Stimulated activated CD4-positive, alpha-beta T cell treated with anti-CD3 and anti-CD28 coated beads, TNF-alpha, amount 100 ng/mL, for 4 hours (primary cell): ENCODE data around the gene SPACA7.

ENCODE experiments used
- DNase-seq, 3 experiments: peaks; one replicate each; pipeline ENCODE4 v3.0.0-alpha.2; 2020; ENCODE audit warnings: low read depth in 3 of 3

The SPACA7 gene, protein sequence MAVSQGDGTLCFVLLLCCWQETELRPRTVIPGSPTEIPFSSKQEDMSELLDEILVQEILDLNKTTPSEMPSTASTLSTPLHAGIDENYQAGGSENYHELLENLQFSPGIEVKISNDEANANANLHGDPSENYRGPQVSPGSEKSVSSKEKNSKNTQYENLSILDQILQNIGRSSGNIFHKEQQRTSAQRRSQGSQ

DNA sequence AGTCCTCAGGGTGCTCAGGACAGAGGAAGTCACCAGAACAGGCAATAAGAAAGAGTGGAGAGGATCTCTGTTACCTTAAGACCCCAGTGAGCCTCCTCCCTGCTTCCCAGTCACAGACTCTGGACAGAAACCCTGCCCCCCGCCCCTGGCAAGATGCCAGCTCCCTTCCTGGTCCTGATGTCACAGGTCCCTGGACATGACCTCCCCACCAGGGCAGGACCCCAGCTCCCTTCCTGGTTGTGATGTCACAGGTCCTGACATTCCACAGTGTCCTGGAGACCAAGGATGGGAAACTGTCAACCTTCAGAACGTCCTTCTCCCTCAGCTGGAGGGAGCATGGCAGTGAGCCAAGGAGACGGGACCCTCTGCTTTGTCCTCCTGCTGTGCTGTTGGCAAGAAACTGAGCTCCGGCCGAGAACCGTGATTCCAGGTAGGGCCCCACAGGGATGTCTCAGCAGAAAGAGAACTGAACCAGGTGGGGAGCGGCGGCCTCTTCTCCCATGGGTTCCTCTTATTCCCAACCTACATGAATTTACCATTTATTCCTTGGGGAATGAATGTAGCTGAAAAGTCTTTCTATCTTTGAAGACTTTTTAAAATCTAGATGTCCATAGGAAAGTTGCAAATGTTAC is at the start of gene SPACA7:
Gene SPACA7 (plus strand): TSS at position 306 of the 632 bp plus-strand sequence. CDS start 31 bp downstream, at position 337.
- no peak for DNase-seq

DNA sequence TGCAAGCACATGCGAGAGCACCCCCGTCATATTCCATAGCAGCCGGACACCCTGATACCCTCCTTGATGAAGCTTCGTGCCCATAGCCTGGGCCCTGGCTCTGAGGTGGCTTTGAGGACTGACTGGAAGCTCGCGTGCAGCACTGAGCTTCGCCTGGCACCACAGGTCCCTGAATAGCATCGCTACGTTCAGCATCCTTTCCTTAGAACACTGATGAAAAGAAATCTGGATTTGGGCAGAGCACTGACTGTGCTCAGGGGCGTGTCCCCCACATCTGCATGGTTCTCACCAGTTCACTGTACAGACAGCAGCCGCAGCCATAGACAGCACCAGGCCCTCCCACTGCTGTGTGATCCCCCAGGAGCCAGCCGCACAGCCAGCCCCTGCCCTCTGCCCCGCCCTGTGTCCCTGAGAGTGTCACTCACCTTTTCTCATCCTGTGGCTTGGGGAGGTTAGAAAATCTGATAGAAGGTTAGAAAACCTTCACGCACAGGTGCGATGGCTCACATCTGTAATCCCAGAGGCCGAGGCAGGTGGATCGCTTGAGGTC is 49.3 kb upstream of the SPACA7 start:
- DNase-seq, result no peak

DNA sequence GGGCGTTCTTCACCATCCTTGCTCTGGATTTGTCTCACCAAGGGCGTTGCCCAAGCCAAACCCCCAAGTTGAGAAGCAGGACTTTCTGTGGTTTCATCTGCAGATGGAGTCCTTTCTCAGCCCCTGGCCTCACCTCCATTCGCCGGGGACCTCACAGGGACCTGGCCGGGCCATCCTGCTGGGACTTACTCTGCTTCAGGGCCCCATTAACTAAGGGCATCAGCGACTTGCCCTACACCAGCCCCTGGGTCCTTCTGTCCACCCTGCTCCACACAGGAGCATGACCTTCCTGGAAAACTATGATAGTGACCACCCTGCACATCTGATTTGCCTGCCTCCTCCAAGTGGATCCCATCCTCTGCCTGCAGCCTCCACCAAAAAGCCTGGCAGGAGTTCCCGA is 47.2 kb upstream of the SPACA7 start:
- DNase-seq, result no peak

DNA sequence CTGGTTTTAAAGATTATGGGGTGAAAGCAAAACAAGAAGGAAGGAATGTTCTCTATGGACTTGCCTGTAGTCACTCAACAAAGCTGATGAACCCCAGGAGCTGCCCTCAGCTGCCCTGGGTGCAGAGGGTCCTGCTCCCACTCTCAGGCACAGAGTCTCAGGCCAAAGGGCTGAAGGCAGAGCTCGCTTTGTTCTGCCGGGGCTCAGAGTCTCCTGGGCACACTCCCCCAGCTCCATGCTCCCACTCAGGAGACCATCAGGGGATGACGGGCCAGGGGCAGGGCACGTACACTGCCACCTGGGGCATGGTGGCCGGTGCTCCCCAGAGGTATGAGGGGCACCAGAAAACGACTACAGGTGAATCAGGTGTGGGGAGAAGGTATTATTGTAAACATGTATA is 46.8 kb upstream of the SPACA7 start:
- DNase-seq, result no peak

DNA sequence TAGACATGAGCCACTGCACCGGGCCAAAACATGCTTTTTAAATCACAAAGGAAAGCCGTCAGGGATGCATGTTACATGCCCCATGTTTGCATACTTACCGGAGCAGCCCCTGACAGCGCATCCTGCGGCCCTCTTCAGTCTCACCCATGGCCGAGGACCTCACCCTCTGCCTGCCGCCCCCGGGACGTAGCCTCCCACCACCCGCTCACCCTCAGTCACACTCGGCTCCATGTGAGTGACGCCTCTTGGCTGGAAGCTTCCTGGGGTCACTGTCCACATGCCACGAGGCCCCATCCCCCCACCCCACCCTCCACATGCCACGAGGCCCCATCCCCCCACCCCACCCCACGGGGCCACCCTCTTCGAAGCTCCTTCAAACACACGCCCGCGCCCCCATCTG is 46.1 kb upstream of the SPACA7 start:
- no peak for DNase-seq

DNA sequence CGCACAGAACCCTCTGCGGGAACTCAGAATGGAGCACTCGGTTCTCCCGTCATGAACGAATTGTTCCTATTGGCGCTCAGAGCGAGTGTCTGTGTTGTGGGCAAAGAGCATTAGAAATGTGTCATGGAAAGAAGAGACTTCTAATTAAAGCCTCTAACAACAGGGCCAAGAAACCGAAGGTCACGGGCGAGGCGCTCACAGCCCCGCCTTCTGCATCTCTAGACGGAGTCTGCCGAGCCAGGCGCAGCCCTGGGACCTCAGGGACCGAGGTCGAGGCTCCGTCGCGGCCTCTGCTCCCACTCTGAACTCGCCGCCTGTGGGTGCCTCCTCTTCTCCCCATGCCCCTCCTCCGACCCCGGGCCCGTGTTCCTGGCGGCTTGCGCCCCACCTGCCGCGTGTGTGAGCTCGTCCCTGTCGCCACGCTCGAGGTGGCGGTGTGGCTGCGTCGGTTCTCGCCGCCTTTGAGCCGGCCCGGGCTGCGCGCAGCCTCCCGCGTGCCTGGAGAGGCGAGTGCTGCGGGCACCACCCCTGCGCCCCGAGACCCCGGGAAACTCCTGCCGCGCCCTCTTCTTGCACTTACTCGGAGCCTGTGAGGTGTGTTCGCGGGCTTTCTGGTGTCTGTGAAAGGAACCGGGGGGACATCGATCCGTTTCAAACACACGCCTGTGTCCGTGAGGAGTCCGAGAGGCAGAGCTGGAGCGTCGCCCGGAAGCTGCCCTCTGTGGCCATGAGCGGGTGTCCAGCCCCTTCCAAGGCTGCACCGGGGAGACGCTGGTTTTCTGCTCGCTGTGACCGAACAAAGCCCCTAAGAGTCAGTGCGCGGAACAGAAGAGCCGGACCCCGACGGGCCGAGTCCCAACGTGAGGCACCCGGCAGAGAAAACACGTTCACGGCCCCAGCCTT is 45.4 kb upstream of the SPACA7 start:
- DNase-seq, result no peak

DNA sequence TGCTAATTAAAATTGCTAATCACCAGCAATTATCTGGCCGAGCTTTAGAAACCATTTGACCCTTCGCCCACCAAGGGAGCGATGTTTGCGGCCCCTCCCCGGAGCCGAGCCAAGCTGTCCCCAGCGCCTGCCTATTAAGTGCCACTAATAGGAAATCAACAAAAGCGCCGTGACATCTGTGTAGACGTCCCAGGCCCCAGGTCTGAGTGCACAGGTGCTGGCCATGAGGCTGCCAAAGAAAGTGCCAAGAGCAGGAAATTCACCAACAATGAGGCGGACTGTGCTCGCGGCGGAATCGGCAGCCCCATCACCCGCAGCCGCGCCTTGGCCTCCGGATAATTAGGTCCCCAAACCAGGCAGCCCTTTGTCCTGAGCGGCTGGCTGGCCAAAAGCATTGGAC is 44.5 kb upstream of the SPACA7 start:
- no peak for DNase-seq

DNA sequence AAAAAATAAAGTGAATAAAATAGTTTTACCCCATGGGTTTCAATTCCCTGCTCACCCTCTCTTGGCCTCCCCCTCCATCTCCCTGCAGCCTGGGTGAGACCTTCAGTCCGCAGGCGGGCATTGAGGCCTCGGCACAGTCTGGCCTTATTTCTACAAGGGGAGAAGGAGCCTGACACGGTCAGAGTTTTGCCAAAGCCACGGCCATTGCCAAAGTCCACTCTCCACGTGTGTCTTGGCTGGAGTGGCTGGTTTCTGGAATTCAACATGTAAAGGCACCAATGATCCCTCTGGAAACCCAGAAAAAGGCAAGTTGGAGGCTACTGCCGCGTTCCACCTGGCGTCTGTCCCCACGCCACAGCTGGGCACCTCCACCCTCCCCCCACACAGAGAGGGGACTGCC is 43.4 kb upstream of the SPACA7 start:
- no peak for DNase-seq

DNA sequence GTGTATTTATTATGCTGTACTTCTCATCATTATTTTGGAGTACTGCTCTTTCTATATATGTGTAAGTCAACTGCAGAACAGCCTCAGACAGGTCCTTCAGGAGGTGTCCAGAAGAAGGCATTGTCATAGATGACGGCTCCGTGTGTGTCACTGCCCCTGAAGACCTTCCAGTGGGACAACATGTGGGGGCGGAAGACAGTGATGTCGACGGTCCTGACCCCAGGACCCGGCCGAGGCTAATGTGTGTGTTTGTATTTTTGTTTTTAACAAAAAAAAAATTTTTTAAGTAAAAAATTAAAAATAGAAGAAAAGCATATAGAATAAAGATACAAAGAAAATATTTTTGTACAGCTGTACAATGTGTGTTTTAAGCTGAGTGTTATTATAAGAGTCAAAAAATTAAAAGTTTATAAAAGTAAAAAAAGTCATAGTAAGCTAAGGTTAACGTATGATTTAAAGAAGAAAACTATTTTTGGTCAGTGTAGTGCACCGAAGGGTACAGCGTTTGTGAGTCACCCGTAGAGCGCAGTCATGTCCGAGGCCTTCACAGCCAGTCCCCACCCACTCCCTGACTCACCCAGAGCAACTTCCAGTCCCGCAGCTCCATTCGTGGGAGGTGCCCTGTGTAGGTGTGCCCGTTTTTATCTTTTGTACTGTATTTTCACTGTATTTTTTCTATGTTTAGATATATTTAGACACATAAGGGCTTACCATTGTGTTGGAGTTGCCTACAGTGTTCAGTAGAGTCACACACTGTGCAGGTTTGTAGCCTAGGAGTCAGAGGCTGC is 42.2 kb upstream of the SPACA7 start:
- DNase-seq, result no peak

DNA sequence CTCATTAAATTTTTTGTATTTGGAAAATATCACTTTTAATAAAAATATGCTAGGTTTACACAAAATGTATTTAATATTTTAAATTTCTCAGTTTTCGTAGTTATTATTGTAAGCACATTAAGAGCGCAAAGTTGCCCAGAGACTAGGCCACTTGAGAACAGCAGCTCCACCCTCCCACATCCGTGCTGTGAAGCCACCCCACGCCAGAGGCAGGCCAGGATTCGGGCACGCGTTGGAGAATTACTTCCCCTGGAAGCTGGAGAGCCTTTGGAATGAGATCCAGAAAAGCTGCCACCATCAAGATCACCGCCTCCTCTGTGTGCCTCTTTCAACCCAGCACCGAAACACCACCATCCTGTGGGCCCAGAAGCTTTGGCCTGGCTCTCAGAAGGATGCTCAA is 41.0 kb upstream of the SPACA7 start:
- no peak for DNase-seq

DNA sequence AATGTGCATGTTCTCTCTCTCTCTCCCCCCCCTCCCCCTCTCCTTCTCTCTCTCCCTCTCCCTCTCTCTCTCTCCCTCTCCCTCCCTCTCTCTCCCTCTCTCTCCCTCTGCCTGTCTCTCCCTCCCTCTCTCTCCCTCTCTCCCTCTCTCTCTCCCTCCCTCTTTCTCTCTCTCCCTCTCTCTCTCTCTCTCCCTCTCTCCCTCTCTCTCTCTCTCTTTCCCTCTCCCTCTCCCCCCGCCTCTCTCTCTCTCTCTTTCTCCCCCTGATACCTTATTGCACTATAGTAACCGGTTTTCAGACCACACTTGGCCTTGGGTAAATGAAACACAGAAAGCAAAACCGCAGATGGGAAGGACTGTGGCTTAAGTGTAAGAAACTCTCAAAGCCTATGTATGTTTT is 34.7 kb upstream of the SPACA7 start:
- DNase-seq, result no peak

DNA sequence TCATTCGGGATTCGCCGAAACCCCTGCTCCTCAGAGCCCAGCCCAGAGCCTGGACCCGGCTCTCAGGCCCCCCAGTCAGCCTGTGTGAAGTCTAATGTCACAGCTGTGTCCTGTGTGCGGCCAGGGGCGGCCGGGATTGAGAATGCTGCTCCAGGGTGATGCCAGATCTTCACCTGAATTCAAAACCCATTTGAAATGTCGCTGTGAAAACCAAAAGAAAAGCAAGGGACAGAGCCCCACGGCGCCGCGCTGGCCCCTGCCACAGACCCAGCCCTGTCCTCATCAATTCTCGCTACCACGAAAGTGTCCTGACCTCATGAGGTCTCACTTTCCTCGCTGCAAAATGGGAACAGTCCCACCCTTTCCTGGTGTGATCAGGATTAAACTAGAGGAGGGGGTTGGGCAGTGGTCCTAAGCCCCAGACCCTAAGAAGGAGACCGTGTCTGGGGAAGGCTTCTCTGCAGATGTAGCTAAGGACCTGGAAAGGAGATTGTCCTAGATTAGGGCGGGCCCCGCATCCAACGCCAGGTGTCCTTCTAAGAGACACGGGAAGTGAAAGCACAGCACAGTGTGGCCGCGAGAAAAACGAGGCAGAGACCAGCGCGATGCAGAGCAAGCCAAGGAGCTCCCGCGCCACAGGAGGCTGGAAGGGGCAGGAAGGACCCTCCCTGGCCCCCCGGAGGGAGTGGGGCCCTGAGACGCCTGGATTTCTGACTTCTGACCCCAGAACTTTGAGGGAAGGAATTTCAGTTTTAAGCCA is 34.0 kb upstream of the SPACA7 start:
- no peak for DNase-seq

DNA sequence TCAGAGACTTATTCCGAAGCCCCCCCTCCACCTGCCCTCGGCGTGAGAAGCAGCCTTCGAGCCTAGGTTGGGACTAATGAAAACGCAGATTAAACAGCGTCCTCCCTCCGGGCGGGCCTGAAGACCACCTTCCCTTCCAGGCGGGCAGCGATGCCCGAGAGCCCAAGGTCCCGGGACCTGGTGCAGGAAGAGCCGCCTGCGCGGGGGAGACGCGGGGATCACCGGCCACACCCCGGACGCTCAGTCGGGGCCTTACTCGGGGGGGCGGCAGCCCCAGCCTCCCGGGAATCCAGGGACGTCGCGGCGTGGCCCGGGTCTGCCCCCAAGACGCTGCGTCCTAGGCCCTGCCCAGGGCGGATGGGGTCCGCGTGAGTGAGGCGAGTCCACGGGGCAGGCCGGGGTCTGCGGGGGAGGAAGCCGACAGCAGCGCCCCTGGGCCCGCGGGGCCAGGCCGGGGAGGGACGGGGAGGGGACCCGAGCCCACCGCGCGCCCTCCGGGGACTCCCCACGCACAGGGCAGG is 33.3 kb upstream of the SPACA7 start:
- DNase-seq, result no peak

DNA sequence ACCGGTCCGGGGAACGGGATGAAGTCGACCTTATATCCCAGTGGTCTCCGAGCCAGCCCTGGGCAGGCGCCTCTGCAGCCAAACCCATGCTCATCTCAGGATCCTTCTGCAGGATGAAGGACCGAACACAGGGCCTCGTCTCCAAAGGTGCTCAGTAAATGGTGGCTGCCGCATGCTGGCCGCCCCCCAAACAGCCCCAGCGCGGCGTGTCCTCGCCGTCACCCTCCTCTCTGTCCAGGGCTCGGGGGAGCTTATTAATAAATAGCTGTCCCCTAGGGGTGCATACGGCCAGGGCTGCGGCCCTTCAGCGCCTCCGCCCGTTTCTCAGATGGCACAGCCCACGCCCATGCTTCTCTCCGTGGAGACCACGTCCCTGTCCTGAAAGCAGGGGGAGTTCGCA is 32.6 kb upstream of the SPACA7 start:
- DNase-seq, result no peak

DNA sequence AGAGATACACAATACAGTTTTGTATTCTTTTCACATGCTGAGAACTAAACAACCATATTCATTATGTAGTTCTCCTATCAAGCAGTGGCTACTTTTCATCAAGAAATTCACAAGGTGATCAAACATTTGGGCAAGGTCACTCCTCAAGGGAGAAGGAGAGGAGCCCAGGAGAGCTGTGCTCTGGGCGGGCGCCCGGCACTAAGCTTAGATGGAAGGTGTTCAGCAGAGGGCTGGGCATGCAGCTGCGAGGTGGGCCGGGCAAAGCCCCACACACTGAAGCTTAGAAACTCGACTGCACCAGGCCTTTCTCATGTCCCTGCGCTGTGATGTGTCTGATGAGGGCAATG is 30.4 kb upstream of the SPACA7 start:
- DNase-seq, result no peak

DNA sequence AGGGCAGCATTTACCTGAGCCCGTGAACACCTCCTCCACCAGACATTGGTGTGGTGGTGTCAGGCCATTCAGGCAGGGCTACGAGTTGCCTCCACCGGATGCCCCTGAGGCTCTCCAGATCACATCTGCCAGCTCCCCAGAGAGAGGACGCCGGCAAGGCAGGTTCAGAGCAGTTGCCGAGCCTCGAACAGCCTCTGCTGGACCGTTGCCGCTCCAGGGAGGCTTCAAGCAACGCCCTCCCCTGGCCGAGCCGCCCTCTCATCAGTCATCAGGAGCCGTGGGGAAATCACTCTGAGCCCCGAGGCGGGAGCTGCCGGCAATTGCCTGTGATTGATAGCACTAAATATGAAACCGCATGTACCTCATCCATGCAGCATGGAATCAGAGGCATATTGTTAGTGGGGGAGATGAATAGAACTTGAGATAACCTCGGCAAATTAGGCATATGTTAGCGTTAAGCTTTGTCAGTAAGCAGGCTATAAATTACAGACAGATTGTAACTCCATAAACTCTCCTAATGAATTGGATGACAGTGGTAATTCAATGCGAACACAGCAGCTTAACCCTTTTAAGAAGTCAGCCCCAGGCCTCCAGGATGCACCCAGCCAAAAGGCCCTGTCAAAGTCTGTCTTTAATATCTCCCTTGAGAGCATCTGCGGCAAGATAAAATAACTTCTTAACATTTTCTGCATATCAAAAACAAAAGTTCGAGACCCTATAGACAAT is 29.8 kb upstream of the SPACA7 start:
- no peak for DNase-seq

DNA sequence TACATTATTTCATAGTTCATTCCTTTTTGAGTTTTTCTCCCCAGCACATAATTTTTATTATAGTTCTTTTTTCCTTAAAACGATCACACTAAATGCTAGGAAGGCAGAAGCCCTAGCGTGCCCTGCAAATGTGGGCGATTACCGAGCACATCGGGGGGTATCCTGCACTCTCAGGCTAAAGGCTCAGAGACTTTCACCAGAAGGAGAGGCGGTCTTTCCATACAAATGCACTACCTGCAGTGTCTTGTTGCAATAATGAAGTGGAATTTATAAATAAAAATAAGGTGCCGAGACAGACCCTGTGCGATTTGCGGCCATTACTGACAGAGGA is 29.3 kb upstream of the SPACA7 start:
- DNase-seq, result no peak

DNA sequence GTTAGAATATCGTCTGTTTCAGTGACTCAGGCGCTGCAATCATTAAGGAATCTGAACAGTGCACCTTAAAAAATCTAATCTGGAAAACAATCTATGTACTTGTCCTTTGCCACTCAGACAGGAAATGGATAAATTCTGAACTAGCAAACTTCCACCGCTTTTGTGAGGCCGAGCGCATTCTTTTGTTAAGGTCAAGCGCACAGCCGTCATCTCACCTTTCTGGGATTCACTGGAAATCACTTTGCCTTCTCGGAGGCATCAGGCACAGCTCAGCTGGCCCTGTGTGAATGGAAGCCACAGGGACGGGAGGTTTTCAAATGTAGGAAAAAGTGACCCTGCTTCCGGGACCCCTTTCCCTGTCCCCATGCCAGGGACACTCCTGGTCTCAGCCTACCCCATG is 28.2 kb upstream of the SPACA7 start:
- no peak for DNase-seq

DNA sequence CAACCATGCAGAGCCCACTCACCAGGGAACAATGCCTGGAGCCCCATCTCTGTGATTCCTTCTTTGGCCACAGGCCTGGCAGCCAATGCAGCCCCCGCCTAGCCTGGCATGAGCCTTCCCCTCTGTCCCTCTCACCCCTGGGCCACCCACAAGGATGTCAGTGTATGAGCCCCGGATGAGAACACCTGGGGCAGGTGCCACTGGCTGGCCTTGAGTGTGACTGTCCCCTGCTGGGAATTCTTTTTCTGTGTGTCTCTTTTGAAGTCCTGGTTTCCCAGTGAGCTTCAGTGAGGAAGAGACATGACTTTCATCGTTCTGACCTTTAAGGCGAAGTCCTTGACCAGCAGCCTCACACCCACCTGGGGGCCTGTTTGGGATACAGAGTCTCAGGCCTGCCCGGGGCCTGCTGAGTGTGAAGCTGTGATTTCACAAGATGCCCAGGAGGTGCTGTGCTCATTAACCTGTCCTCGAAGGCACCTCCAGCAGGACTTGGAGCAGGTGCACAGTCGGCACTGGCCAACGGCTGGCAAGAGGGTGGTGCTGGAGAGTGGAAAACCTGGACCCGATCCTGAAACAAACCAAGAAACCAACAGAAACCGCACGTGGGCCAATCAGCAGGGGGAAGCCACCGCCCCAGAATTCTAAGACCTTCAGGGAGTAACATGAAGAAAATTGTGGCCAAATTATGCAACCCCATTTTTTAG is 27.4 kb upstream of the SPACA7 start:
- no peak for DNase-seq

DNA sequence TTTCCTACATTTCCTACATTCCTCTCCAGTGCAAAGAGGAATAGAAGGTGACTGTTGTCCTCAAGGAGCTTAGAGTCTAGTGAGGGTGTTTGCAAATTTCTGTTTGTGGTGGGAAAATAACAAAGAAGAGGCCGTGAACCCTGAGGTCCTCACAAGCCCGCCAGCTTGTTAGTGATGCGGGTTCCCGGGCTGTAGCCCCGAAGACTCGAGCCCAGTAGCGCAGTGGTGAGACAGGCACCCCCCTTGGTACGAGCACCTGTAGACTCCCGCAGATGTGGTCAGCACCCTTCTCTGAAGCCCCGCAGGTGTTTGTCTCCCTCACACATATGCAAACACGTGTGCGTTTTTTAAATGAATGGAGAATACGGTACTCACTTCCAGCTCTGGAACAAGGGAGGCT is 26.5 kb upstream of the SPACA7 start:
- DNase-seq, result no peak
